ENCODE measurements around the gene NPEPL1.

Gene NPEPL1

DNA sequence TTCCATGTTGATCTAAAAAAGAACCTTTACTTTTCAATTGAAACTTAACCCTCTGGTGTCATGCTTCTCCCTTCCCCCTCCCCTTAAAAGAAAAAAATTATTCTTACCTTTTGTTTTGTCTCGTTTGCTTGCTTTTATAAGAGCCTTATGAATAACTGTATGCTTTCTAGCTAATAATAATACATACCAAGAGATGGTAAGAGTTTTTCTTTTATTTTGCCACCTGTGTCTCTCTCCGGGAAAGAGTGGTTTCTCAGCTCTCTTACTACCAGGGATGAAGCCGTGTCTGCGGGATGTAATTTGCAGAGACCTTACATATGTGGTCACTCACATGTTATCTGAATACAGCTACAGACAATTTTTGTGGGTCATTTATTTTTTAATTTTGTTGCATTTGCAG lies 33.8 kb upstream of the NPEPL1 start:
- TF ChIP-seq NFIC (IDR thresholded peaks at IDR 0.05), result no peak
- TF ChIP-seq FOXM1 (IDR thresholded peaks at IDR 0.05; ENCODE audit: borderline replicate concordance, low read depth), result no peak

DNA sequence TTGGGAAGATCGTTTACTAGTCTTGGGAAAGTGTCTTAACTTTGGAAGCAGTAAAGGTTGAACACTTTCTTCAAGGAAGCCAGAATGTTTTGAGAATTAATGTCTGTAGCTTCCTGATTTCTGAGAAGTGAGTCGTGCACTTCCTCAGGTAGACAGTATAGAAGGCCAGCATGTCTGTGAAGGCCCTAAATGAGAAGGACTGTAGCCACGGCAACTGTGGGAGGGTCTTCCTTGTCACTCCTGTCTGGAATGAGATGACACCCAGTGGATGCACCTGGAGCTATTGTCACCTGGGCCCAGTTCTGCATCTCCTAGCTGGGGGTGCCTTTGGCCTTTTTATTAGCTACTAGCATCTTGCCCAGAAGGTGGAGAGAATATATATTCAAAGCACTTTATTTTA lies 32.8 kb upstream of the NPEPL1 start:
- TF ChIP-seq EGR1 (IDR thresholded peaks at IDR 0.05) (no peak), ZBTB7A (IDR thresholded peaks at IDR 0.05; ENCODE audit: low read depth) (no peak), RAD21 (IDR thresholded peaks at IDR 0.05; ENCODE audit: low read depth) (no peak)

DNA sequence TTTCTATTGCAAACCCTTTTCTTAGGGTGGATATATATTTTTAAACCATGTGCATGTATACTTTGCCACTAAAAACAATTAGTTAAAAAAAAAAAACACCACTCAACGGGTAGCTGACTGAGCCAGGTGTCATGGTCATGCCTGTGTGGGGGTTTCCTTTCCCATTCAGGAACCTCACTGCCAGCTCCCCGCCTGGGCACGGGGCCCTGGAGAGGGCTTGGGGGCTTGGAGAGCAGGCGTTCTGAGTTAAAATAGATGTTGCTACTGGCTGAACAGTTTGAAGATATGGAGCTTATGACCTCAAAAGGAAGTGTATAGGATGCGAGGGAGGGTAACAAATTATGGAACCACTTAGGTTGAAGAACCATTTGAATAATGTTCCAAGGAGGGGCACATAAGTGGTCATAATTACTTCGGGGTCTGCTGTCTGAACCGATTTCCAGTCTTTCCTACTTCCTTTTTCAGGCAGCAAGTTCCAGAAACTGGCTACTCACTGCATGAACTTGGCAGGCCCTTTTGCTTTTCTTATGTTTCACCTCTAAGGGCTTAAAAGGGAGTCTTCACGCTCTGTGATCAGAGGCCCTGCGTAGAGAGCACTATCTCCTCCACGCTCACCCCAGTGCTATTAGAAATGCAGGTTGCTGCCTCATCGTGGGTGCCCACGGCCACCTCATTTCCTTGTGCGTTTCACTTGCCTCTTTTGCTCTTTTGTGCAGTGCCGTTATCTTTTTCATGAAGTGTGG lies 31.6 kb upstream of the NPEPL1 start:
- TF ChIP-seq, protein P1, sequence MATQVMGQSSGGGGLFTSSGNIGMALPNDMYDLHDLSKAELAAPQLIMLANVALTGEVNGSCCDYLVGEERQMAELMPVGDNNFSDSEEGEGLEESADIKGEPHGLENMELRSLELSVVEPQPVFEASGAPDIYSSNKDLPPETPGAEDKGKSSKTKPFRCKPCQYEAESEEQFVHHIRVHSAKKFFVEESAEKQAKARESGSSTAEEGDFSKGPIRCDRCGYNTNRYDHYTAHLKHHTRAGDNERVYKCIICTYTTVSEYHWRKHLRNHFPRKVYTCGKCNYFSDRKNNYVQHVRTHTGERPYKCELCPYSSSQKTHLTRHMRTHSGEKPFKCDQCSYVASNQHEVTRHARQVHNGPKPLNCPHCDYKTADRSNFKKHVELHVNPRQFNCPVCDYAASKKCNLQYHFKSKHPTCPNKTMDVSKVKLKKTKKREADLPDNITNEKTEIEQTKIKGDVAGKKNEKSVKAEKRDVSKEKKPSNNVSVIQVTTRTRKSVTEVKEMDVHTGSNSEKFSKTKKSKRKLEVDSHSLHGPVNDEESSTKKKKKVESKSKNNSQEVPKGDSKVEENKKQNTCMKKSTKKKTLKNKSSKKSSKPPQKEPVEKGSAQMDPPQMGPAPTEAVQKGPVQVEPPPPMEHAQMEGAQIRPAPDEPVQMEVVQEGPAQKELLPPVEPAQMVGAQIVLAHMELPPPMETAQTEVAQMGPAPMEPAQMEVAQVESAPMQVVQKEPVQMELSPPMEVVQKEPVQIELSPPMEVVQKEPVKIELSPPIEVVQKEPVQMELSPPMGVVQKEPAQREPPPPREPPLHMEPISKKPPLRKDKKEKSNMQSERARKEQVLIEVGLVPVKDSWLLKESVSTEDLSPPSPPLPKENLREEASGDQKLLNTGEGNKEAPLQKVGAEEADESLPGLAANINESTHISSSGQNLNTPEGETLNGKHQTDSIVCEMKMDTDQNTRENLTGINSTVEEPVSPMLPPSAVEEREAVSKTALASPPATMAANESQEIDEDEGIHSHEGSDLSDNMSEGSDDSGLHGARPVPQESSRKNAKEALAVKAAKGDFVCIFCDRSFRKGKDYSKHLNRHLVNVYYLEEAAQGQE (IDR thresholded peaks at IDR 0.05; ENCODE audit: low read depth), result no peak
- no peak for TF ChIP-seq ZBTB7A (IDR thresholded peaks at IDR 0.05; ENCODE audit: low read depth)
- TF ChIP-seq NFIC (IDR thresholded peaks at IDR 0.05), result no peak
- TF ChIP-seq, protein P2, sequence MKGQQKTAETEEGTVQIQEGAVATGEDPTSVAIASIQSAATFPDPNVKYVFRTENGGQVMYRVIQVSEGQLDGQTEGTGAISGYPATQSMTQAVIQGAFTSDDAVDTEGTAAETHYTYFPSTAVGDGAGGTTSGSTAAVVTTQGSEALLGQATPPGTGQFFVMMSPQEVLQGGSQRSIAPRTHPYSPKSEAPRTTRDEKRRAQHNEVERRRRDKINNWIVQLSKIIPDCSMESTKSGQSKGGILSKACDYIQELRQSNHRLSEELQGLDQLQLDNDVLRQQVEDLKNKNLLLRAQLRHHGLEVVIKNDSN (IDR thresholded peaks at IDR 0.05), result no peak
- TF ChIP-seq TCF12 (IDR thresholded peaks at IDR 0.05; ENCODE audit: low read depth), result no peak
- TF ChIP-seq FOXM1 (IDR thresholded peaks at IDR 0.05; ENCODE audit: borderline replicate concordance, low read depth), result no peak
- TF ChIP-seq RAD21 (IDR thresholded peaks at IDR 0.05; ENCODE audit: low read depth), result no peak
- no peak for TF ChIP-seq YY1 (IDR thresholded peaks at IDR 0.05; ENCODE audit: low read depth)
- TF ChIP-seq, protein P3, sequence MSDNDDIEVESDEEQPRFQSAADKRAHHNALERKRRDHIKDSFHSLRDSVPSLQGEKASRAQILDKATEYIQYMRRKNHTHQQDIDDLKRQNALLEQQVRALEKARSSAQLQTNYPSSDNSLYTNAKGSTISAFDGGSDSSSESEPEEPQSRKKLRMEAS (IDR thresholded peaks at IDR 0.05), result no peak

DNA sequence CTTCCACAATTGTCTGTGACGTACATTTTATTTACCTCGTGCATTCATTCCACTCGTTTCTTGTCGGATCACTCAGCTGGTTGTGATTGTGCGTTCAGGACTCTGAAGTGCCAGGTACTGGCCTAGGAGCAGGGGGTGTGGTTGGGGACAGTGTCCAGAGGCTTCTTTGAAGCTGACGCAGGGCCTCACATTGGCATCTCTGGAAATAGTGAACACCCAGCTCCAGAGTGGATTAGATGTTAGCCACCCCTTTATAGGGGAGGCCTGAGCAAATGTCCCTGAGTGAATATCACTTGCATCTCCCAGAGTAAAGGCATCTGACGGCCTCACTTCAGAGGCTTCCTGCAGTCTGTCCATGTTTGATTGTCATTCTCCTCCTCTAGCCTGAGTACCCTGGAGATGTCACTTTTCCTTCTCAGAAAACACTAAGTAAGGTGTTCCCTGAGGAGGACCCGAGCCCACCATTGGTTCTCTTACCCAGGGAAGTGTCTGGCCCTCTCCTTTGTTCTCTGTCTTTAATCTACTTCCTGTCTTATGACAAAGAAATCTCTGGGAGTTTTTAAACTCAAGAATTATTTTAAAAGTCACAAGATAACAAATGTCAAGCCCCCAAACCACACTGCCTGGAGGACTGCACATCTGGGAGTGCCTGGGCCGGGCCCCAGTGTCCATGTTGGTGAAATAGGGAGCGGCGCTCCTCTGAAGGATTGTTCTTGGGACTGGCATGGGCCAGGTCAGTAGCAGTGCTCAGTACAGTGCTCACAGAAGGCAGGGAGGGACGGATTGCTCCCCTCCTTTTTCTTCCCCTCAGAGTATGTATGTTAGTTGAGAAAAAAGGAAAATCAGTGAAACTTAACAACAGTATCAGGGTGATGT lies 30.8 kb upstream of the NPEPL1 start:
- TF ChIP-seq TEAD4 (IDR thresholded peaks at IDR 0.05), result no peak
- no peak for TF ChIP-seq ZBTB7A (IDR thresholded peaks at IDR 0.05; ENCODE audit: low read depth)
- TF ChIP-seq, protein P2 (IDR thresholded peaks at IDR 0.05), result no peak
- no peak for TF ChIP-seq EGR1 (IDR thresholded peaks at IDR 0.05)
- TF ChIP-seq, protein P1 (IDR thresholded peaks at IDR 0.05; ENCODE audit: low read depth), result no peak
- TF ChIP-seq, protein P3 (IDR thresholded peaks at IDR 0.05), result no peak
- no peak for TF ChIP-seq EP300 (IDR thresholded peaks at IDR 0.05; ENCODE audit: borderline replicate concordance)
- TF ChIP-seq YY1 (IDR thresholded peaks at IDR 0.05; ENCODE audit: low read depth), result no peak
- no peak for TF ChIP-seq TAF1 (IDR thresholded peaks at IDR 0.05; ENCODE audit: low read depth)
- TF ChIP-seq CREB1 (IDR thresholded peaks at IDR 0.05; ENCODE audit: low read depth), result no peak
- no peak for TF ChIP-seq FOXM1 (IDR thresholded peaks at IDR 0.05; ENCODE audit: borderline replicate concordance, low read depth)
- TF ChIP-seq TCF12 (IDR thresholded peaks at IDR 0.05; ENCODE audit: low read depth), result no peak
- no peak for TF ChIP-seq CEBPB (IDR thresholded peaks at IDR 0.05)
- no peak for TF ChIP-seq NFIC (IDR thresholded peaks at IDR 0.05)
- no peak for TF ChIP-seq RAD21 (IDR thresholded peaks at IDR 0.05; ENCODE audit: low read depth)

DNA sequence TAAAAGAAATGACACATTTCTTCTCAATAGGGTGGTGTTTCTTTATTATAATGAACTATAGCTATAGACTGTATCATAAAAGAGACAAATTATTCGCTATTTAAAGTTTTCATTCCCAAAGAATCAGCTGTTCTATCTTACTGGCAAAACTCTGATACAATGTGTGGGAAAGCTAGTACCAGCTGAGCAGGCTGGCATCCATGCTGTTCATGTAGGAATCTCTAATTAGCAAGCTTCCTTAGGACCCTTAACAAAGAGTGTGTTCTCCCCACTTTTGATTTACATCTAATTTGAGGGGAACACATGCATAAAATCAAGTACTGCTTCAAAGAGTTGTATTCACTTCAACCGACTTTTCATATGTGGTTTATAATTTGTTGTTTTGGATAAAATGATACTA lies 28.3 kb upstream of the NPEPL1 start:
- TF ChIP-seq YY1 (IDR thresholded peaks at IDR 0.05; ENCODE audit: low read depth), result no peak
- TF ChIP-seq, protein P2 (IDR thresholded peaks at IDR 0.05), result no peak
- no peak for TF ChIP-seq CEBPB (IDR thresholded peaks at IDR 0.05)
- TF ChIP-seq FOXM1 (IDR thresholded peaks at IDR 0.05; ENCODE audit: borderline replicate concordance, low read depth), result no peak
- TF ChIP-seq, protein P3 (IDR thresholded peaks at IDR 0.05), result no peak
- no peak for TF ChIP-seq RAD21 (IDR thresholded peaks at IDR 0.05; ENCODE audit: low read depth)
- no peak for TF ChIP-seq CREB1 (IDR thresholded peaks at IDR 0.05; ENCODE audit: low read depth)
- TF ChIP-seq EGR1 (IDR thresholded peaks at IDR 0.05), result no peak
- TF ChIP-seq TEAD4 (IDR thresholded peaks at IDR 0.05), result no peak
- TF ChIP-seq, protein P1 (IDR thresholded peaks at IDR 0.05; ENCODE audit: low read depth), result no peak
- TF ChIP-seq NFIC (IDR thresholded peaks at IDR 0.05), result no peak
- TF ChIP-seq TCF12 (IDR thresholded peaks at IDR 0.05; ENCODE audit: low read depth), result no peak
- no peak for TF ChIP-seq TAF1 (IDR thresholded peaks at IDR 0.05; ENCODE audit: low read depth)
- no peak for TF ChIP-seq EP300 (IDR thresholded peaks at IDR 0.05; ENCODE audit: borderline replicate concordance)
- TF ChIP-seq ZBTB7A (IDR thresholded peaks at IDR 0.05; ENCODE audit: low read depth), result no peak
